BLaER1 treated with 17β-estradiol and CSF1 and Interleukin-3, amounts not matched to agents 10 nM and 100 nM (cell line): ENCODE data around the gene DNAJC13.

Experiments used
- H3K27ac ChIP-seq, 11 experiments: shearing (Covaris generic); formaldehyde crosslinking; 2 replicates each; pipeline ENCODE4 v1.8.1; 2022
- H3K27me3 ChIP-seq, 11 experiments: shearing (Covaris generic); formaldehyde crosslinking; 2 replicates each; pipeline ENCODE4 v1.8.1; 2022
- H3K36me3 ChIP-seq, 11 experiments: shearing (Covaris generic); formaldehyde crosslinking; 2 replicates each; pipeline ENCODE4 v1.8.1; 2022
- H3K4me1 ChIP-seq, 10 experiments: shearing (Covaris generic); formaldehyde crosslinking; 2 replicates each; pipeline ENCODE4 v1.8.1; 2022
- H3K4me2 ChIP-seq, 11 experiments: shearing (Covaris generic); formaldehyde crosslinking; 2 replicates each; pipeline ENCODE4 v1.8.1; 2022
- H3K4me3 ChIP-seq, 10 experiments: shearing (Covaris generic); formaldehyde crosslinking; 2 replicates each; pipeline ENCODE4 v1.8.1; 2022
- H3K9ac ChIP-seq, 11 experiments: shearing (Covaris generic); formaldehyde crosslinking; 2 replicates each; pipeline ENCODE4 v1.8.1; 2022
- H3K9me3 ChIP-seq, 11 experiments: shearing (Covaris generic); formaldehyde crosslinking; replicated peaks in 1 of 11; 2 replicates each; pipeline ENCODE4 v1.8.1; 2022
- H4K20me1 ChIP-seq, 11 experiments: shearing (Covaris generic); formaldehyde crosslinking; 2 replicates each; pipeline ENCODE4 v1.8.1; 2022
- Cebpa-rat ChIP-seq, 11 experiments: shearing (Covaris generic); IDR thresholded peaks; 2 replicates each; pipeline ENCODE4 v1.8.1; 2022

DNAJC13 gene

DNA sequence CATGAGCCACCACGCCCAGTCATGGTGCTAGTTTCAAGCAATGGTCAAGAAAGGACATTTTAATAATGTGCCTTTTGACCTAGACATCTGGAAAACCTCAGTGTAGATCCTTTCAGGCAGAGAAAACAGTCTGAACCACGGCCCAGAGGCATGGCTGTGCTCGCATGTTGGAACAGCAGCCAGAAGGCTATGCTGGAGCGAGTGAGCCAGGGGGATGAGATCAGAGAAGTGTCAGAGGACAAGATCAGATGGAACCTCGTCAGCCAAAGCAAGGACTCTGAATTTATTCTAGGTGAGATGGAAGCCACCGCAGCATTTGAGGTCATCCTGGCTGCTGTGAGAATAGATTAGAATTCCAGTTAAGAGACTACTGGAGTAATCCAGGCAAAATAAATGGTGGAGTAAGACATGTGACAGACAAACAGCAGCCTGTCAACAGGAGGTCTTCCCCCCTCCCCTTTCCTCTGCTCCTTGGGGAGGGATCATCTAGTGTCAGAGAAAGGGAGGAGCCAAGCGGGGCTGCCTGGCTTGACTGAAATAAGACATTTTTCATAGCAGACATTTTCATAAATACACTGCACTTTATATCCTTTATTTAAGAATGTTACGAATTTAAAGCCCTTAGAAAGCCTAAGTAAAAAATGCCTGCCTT, 139.3 kb downstream of the DNAJC13 start:
- Histone ChIP-seq H3K27ac (no peak overlapping the region), H3K27me3 (no peaks in the 10 kb centered on the region), H3K4me1 (peaks cover 0 to 38% (median 0%) of the 10 kb centered on the region in 10 experiments; a peak in 7 of 20 replicates), H4K20me1 (no peaks in the 10 kb centered on the region), H3K4me3 (no peak overlapping the region), H3K4me2 (no peak overlapping the region), H3K36me3 (peaks cover 0 to 19% (median 0%) of the 10 kb centered on the region in 11 experiments; a peak in 6 of 22 replicates), H3K9me3 (no peaks in the 10 kb centered on the region), H3K9ac (no peak overlapping the region)
- TF ChIP-seq Cebpa-rat (IDR thresholded peaks at IDR 0.05) = no peak

DNA sequence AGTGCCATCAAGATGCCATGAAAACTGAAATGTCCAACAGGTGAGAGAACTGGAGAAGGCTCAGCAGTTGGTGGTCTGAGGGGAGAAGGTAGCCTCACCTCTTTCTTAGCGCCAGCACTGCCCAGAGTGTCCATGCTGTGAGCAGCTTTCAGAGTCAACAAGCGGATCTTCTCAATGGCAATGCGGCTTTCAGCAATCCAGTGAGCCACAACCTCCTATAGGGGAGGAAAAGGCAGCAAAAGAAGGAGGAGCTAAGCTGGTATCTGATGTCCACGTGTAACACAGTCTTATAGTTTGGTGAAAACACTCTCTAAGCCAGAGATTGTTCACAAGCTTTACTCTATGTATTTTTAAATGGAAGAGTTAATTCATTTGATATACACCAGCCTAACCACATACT, 143.7 kb downstream of the DNAJC13 start:
- no peak overlapping the region for H3K9ac ChIP-seq
- no peak overlapping the region for H3K27ac ChIP-seq
- H3K9me3 ChIP-seq = peaks cover 0 to 6% (median 0%) of the 10 kb centered on the region in 11 experiments; a peak in 3 of 22 replicates
- H3K4me2 ChIP-seq = peak overlapping the region in 1 of 11 experiments; percentile 56; a peak in 1 of 22 replicates
- no peak overlapping the region for H3K4me3 ChIP-seq
- peaks cover 0 to 55% (median 0%) of the 10 kb centered on the region in 10 experiments; a peak in 6 of 20 replicates for H3K4me1 ChIP-seq
- H3K27me3 ChIP-seq = no peaks in the 10 kb centered on the region
- no peak for TF ChIP-seq Cebpa-rat (IDR thresholded peaks at IDR 0.05)
- no peaks in the 10 kb centered on the region for H4K20me1 ChIP-seq
- peaks cover 0 to 25% (median 6%) of the 10 kb centered on the region in 11 experiments; a peak in 6 of 22 replicates for H3K36me3 ChIP-seq

GRCh38 chr3:132563420-132564069, 146.2 kb downstream of the DNAJC13 start:
- Histone ChIP-seq H3K4me2 (peak overlapping the region in 4 of 11 experiments; percentile 13 to 60 (median 51); a peak in 6 of 22 replicates), H3K36me3 (peaks cover 0 to 22% (median 3%) of the 10 kb centered on the region in 11 experiments; a peak in 6 of 22 replicates), H3K9ac (peak overlapping the region in 1 of 11 experiments; percentile 0; a peak in 1 of 22 replicates), H3K4me1 (peaks cover 0 to 80% (median 0%) of the 10 kb centered on the region in 10 experiments; a peak in 6 of 20 replicates), H3K4me3 (no peak overlapping the region), H4K20me1 (no peaks in the 10 kb centered on the region), H3K9me3 (peaks cover 0 to 6% (median 0%) of the 10 kb centered on the region in 11 experiments; a peak in 3 of 22 replicates), H3K27me3 (no peaks in the 10 kb centered on the region), H3K27ac (peak overlapping the region in 3 of 11 experiments; percentile 33 to 54 (median 42); a peak in 4 of 22 replicates)
- TF ChIP-seq Cebpa-rat (IDR thresholded peaks at IDR 0.05) = no peak

DNA sequence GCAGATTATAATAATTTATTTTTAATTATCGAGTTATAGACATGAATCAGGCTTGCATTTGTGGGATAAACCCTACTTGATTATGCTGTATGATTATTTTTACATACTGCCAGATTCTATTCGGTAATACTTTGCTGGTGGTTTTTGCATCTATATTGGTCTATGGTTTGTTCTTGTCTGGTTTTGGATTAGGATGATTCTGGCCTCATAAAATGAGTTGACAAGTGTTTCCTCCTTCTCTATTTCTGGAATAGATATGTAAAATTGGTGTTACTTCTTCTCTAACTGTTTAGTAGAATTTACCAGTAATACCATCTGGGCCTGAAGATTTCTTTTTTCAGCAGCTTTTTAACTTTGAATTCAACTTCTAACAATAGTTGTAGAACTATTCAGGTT, 146.8 kb downstream of the DNAJC13 start:
- Histone ChIP-seq H3K9ac (0 out of 22 replicates have a peak overlapping the region, but pooled peaks of 1 of the 11 experiments have one; percentile 0), H3K4me2 (peak overlapping the region in 3 of 11 experiments; percentile 44 to 60 (median 58); a peak in 4 of 22 replicates), H3K27ac (peak overlapping the region in 3 of 11 experiments; percentile 33 to 54 (median 42); a peak in 4 of 22 replicates), H3K36me3 (peaks cover 0 to 17% (median 0%) of the 10 kb centered on the region in 11 experiments; a peak in 4 of 22 replicates), H3K4me3 (no peak overlapping the region), H3K27me3 (no peaks in the 10 kb centered on the region), H4K20me1 (no peaks in the 10 kb centered on the region), H3K9me3 (peaks cover 0 to 6% (median 0%) of the 10 kb centered on the region in 11 experiments; a peak in 3 of 22 replicates), H3K4me1 (peaks cover 0 to 85% (median 0%) of the 10 kb centered on the region in 10 experiments; a peak in 6 of 20 replicates)
- no peak for TF ChIP-seq Cebpa-rat (IDR thresholded peaks at IDR 0.05)

DNA sequence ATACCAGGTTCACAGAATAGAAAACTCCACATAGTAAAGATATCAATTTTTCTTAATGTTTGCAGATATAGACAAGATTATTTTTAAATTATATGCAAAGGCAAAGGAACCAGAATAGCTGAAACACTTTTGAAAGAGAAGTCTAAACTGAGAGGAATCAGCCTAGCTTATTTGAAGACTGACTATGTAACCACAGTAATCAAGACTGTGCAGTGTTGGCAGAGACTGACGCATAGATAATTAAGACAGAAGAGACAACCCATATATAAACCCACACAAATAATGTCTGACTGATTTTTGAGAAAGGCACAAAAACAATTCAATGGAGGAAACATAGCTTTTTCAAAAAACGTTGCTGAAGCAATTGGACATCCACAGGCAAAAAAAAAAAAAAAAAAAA, 151.1 kb downstream of the DNAJC13 start:
- no peak for TF ChIP-seq Cebpa-rat (IDR thresholded peaks at IDR 0.05)
- Histone ChIP-seq H3K4me2 (peak overlapping the region in 3 of 11 experiments; percentile 29 to 59 (median 52); a peak in 4 of 22 replicates), H3K9ac (0 out of 22 replicates have a peak overlapping the region, but pooled peaks of 1 of the 11 experiments have one; percentile 5), H3K4me3 (no peak overlapping the region), H3K4me1 (peaks cover 0 to 68% (median 0%) of the 10 kb centered on the region in 10 experiments; a peak in 6 of 20 replicates), H3K27me3 (no peaks in the 10 kb centered on the region), H4K20me1 (no peaks in the 10 kb centered on the region), H3K36me3 (peaks cover 0 to 17% (median 8%) of the 10 kb centered on the region in 11 experiments; a peak in 8 of 22 replicates), H3K9me3 (peaks cover 0 to 16% (median 8%) of the 10 kb centered on the region in 11 experiments; a peak in 15 of 22 replicates), H3K27ac (peak overlapping the region in 3 of 11 experiments; percentile 51 to 75 (median 73); a peak in 6 of 22 replicates)

- peaks cover 0 to 61% (median 0%) of the 10 kb centered on the region in 10 experiments; a peak in 6 of 20 replicates for H3K4me1 ChIP-seq
- no peak overlapping the region for H3K4me3 ChIP-seq
- no peaks in the 10 kb centered on the region for H4K20me1 ChIP-seq
- H3K9me3 ChIP-seq = peaks cover 0 to 16% (median 8%) of the 10 kb centered on the region in 11 experiments; a peak in 15 of 22 replicates
- H3K9ac ChIP-seq = peak overlapping the region in 1 of 11 experiments; percentile 29; a peak in 1 of 22 replicates
- peak overlapping the region in 3 of 11 experiments; percentile 29 to 59 (median 52); a peak in 4 of 22 replicates for H3K4me2 ChIP-seq
- TF ChIP-seq Cebpa-rat (IDR thresholded peaks at IDR 0.05) = no peak
- H3K36me3 ChIP-seq = peaks cover 0 to 17% (median 9%) of the 10 kb centered on the region in 11 experiments; a peak in 12 of 22 replicates
- H3K27me3 ChIP-seq = no peaks in the 10 kb centered on the region
- peak overlapping the region in 4 of 11 experiments; percentile 14 to 75 (median 62); a peak in 7 of 22 replicates for H3K27ac ChIP-seq
Measured at GRCh38 chr3:132569153-132569552, 151.9 kb downstream of the DNAJC13 start.

DNA sequence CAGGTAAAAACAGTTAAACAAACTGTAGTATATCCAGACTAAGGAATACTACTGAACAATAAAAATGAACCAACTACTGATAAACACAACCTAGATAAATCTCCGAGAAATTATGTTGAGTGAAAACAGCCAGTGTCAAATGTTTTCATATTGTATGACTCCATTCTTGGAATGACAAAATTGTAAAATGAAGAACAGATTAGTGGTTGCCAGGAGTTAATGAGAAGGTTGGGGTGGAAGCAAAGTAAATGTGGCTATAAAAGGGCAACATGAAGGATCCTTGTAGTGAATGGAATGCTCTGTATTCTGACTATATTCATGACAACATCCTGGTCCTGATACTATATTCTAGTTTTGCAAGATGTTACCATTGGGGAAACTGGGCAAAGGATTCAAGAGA, 152.3 kb downstream of the DNAJC13 start:
- H4K20me1 ChIP-seq = no peaks in the 10 kb centered on the region
- peaks cover 0 to 19% (median 9%) of the 10 kb centered on the region in 11 experiments; a peak in 13 of 22 replicates for H3K36me3 ChIP-seq
- peak overlapping the region in 3 of 11 experiments; percentile 29 to 59 (median 52); a peak in 4 of 22 replicates for H3K4me2 ChIP-seq
- peaks cover 0 to 16% (median 8%) of the 10 kb centered on the region in 11 experiments; a peak in 15 of 22 replicates for H3K9me3 ChIP-seq
- H3K4me3 ChIP-seq = no peak overlapping the region
- H3K4me1 ChIP-seq = peaks cover 0 to 56% (median 0%) of the 10 kb centered on the region in 10 experiments; a peak in 6 of 20 replicates
- no peaks in the 10 kb centered on the region for H3K27me3 ChIP-seq
- H3K9ac ChIP-seq = peak overlapping the region in 1 of 11 experiments; percentile 29; a peak in 1 of 22 replicates
- no peak for TF ChIP-seq Cebpa-rat (IDR thresholded peaks at IDR 0.05)
- H3K27ac ChIP-seq = peak overlapping the region in 4 of 11 experiments; percentile 6 to 75 (median 62); a peak in 7 of 22 replicates

DNA sequence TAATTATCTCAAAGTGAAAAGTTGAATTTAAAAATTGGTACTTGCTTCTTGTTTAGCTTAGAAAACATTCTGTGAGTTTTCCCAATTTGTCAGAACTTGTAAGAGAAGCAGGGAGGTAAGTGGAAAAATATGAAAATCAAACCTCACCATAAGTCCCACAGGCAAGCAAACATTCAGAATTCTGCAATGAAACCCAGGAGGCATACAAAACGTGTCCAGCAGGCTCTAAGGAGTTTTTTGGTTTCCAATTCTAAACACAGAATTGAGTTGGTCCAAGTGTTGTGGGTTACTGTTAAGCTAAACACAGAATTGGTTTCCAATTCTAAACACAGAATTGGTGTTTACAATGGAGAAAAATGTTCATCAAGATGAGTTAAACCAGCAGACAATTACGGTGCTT, 152.7 kb downstream of the DNAJC13 start:
- peaks cover under 1 to 23% (median 13%) of the 10 kb centered on the region in 11 experiments; a peak in 16 of 22 replicates for H3K36me3 ChIP-seq
- no peaks in the 10 kb centered on the region for H4K20me1 ChIP-seq
- peaks cover 0 to 52% (median 0%) of the 10 kb centered on the region in 10 experiments; a peak in 6 of 20 replicates for H3K4me1 ChIP-seq
- H3K27ac ChIP-seq = peak overlapping the region in 3 of 11 experiments; percentile 51 to 75 (median 73); a peak in 6 of 22 replicates
- no peak for TF ChIP-seq Cebpa-rat (IDR thresholded peaks at IDR 0.05)
- peak overlapping the region in 1 of 11 experiments; percentile 29; a peak in 1 of 22 replicates for H3K9ac ChIP-seq
- peak overlapping the region in 3 of 11 experiments; percentile 29 to 59 (median 52); a peak in 4 of 22 replicates for H3K4me2 ChIP-seq
- H3K27me3 ChIP-seq = no peaks in the 10 kb centered on the region
- peaks cover 0 to 16% (median 8%) of the 10 kb centered on the region in 11 experiments; a peak in 15 of 22 replicates for H3K9me3 ChIP-seq
- no peak overlapping the region for H3K4me3 ChIP-seq
